Keratinocyte (primary cell): ENCODE measurements around the gene KBTBD4.
"Not testable (repeated sequence)": the region's sequence is repeated elsewhere in the genome, so short reads cannot be mapped to it uniquely, and the experiment has no call there.

ENCODE experiments used
- EZH2 ChIP-seq: IDR thresholded peaks from one replicate; pipeline ENCODE4 v1.6.1; 2012; ENCODE audit warnings: inconsistent platforms, mild to moderate bottlenecking, low read length, moderate library complexity
- TF ChIP-seq, protein P1 (sequence below), 3 experiments: IDR thresholded peaks in 1 of 3; conservative IDR thresholded peaks in 1 of 3; optimal IDR thresholded peaks in 1 of 3; 2 replicates in 2 of 3; 3 replicates in 1 of 3; pipeline versions ENCODE3 to v1.5.1; 2011; ENCODE audit warnings: low read length in 3 of 3, mild to moderate bottlenecking in 3 of 3, moderate library complexity in 2 of 3, control low read depth in 1 of 3, inconsistent platforms in 1 of 3; ENCODE audit not compliant: insufficient read depth in 2 of 3; ENCODE audit errors: extremely low read depth in 1 of 3

DNA sequence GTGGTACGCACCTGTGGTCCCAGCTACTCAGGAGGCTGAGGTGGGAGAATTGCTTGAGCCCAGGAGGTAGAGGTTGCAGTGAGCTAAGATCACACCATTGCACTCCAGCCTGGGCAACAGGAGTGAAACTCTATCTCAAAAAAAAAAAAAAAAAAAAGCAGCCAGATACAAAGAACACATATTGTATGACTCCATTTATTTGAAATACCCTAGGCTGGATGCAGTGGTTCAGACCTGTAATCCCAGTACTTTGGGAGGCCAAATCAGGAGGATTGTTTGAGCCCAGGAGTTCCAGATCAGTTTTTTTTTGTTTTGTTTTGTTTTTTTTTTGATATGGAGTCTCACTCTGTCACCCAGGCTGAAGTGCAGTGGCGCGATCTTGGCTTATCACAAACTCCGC, 16.4 kb downstream of the KBTBD4 start:
- TF ChIP-seq, protein P1, sequence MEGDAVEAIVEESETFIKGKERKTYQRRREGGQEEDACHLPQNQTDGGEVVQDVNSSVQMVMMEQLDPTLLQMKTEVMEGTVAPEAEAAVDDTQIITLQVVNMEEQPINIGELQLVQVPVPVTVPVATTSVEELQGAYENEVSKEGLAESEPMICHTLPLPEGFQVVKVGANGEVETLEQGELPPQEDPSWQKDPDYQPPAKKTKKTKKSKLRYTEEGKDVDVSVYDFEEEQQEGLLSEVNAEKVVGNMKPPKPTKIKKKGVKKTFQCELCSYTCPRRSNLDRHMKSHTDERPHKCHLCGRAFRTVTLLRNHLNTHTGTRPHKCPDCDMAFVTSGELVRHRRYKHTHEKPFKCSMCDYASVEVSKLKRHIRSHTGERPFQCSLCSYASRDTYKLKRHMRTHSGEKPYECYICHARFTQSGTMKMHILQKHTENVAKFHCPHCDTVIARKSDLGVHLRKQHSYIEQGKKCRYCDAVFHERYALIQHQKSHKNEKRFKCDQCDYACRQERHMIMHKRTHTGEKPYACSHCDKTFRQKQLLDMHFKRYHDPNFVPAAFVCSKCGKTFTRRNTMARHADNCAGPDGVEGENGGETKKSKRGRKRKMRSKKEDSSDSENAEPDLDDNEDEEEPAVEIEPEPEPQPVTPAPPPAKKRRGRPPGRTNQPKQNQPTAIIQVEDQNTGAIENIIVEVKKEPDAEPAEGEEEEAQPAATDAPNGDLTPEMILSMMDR (optimal IDR thresholded peaks at IDR 0.05 in 1 of 3, IDR thresholded peaks at IDR 0.05 in 1 of 3, conservative IDR thresholded peaks at IDR 0.05 in 1 of 3; ENCODE audit: extremely low read depth in 1 of 3, insufficient read depth in 2 of 3, low read length in 3 of 3), result not testable (repeated sequence)
- TF ChIP-seq EZH2, result not testable (repeated sequence)
